K562 (cell line): ENCODE results near the gene GATAD2B. TPM values are rescaled to one million over a fixed set of nuclear protein-coding genes. Genes with fewer than 3 reads are reported as not detected.

Experiments used
- ATAC-seq: fragments of 200-7000 bp; cut with Tn5 transposase; 3 replicates; pipeline ENCODE4 v1.9.1; 2020; ENCODE audit warnings: moderate library complexity
- BruUV-seq: library from RNA; stranded (reverse); fragments of 400-500 nt; replicated peaks from 2 replicates; lab custom pipeline; 2021; lab: Mats Ljungman, UMichigan
- CTCF ChIA-PET: fragments of 300-600 bp; formaldehyde crosslinking; extraction: SDS; loops from one replicate; lab custom pipeline; 2021; ENCODE audit warnings: low intra/inter-chr PET ratio; lab: Yijun Ruan, JAX
- POLR2A ChIA-PET: fragments of 300-600, 350-650 bp; sonication (Branson Sonifier 250); formaldehyde crosslinking; extraction: SDS; loops from one replicate; lab custom pipeline; 2021; ENCODE audit warnings: antibody characterized with exemption, inconsistent platforms; lab: Yijun Ruan, JAX
- DNase-seq, 4 experiments: peaks; one replicate each; pipeline versions ENCODE4 v3.0.0 to v3.0.0-alpha.2; 2011 to 2018; ENCODE audit warnings: low spot score in 3 of 4, mixed read lengths in 3 of 4; ENCODE audit errors: extremely low read depth in 1 of 4
- FAIRE-seq: peaks from 2 replicates; lab custom pipeline; 2011; peaks lifted over from hg19 to GRCh38; lab: Jason Lieb, UNC
- H2AFZ ChIP-seq: 2 replicates; pipeline ENCODE4 v1.6.0; 2011; ENCODE audit warnings: low read depth, low read length, control low read depth, inconsistent platforms
- H3K27ac ChIP-seq: fragments of 200-600 bp; 3 replicates; pipeline ENCODE4 v1.8.0; 2011; ENCODE audit warnings: low read depth, mild to moderate bottlenecking, control low read depth, inconsistent platforms, low read length, moderate library complexity, mixed read lengths; ENCODE audit errors: extremely low read depth
- H3K27me3 ChIP-seq, 2 experiments: fragments of 300-600 bp in 1 of 2; 2 replicates in 1 of 2; 3 replicates in 1 of 2; pipeline versions ENCODE4 v1.6.0 to v1.8.0; 2011; ENCODE audit warnings: inconsistent platforms in 2 of 2, low read length in 2 of 2, mild to moderate bottlenecking in 1 of 2, mixed read lengths in 1 of 2, moderate library complexity in 1 of 2; ENCODE audit not compliant: control insufficient read depth in 2 of 2, insufficient read depth in 2 of 2
- H3K36me3 ChIP-seq: fragments of 300-600 bp; 3 replicates; pipeline ENCODE4 v1.8.0; 2011; ENCODE audit warnings: mild to moderate bottlenecking, low read length, inconsistent platforms; ENCODE audit not compliant: control insufficient read depth, insufficient read depth
- H3K4me1 ChIP-seq, 2 experiments: fragments of 200-600 bp in 1 of 2; replicated peaks in 1 of 2; 2 replicates in 1 of 2; 3 replicates in 1 of 2; pipeline versions ENCODE4 v1.5.1 to v1.8.0; 2011; ENCODE audit warnings: inconsistent platforms in 2 of 2, low read length in 2 of 2, mild to moderate bottlenecking in 1 of 2, mixed read lengths in 1 of 2, moderate library complexity in 1 of 2; ENCODE audit not compliant: control insufficient read depth in 2 of 2, insufficient read depth in 2 of 2
- H3K4me2 ChIP-seq: 2 replicates; pipeline ENCODE4 v1.6.1; 2011; ENCODE audit warnings: low read length, control low read depth, inconsistent platforms, mixed read lengths; ENCODE audit not compliant: insufficient read depth
- H3K4me3 ChIP-seq: fragments of 200-600 bp; sonication (generic), shearing (Covaris generic); 2 replicates; pipeline ENCODE4 v1.5.1; 2016; ENCODE audit warnings: control low read depth, inconsistent platforms
- H3K79me2 ChIP-seq: fragments of 200-600 bp; 3 replicates; pipeline ENCODE4 v1.8.0; 2011; ENCODE audit warnings: low read length, inconsistent platforms; ENCODE audit not compliant: control insufficient read depth, insufficient read depth
- H3K9ac ChIP-seq, 2 experiments: 2 replicates each; pipeline versions ENCODE4 v1.6.0 to v1.6.1; 2011; ENCODE audit warnings: low read depth in 2 of 2, low read length in 2 of 2, control low read depth in 1 of 2, inconsistent platforms in 1 of 2, mild to moderate bottlenecking in 1 of 2, mixed read lengths in 1 of 2; ENCODE audit not compliant: insufficient read depth in 1 of 2
- H3K9me1 ChIP-seq: one replicate; pipeline ENCODE4 v1.6.0; 2011; ENCODE audit warnings: inconsistent platforms, mild to moderate bottlenecking, low read length, moderate library complexity; ENCODE audit not compliant: control insufficient read depth, insufficient read depth
- H3K9me3 ChIP-seq: replicated peaks from 2 replicates; pipeline ENCODE4 v1.5.1; 2011; ENCODE audit warnings: low read depth, low read length, inconsistent platforms; ENCODE audit not compliant: control insufficient read depth, insufficient read depth
- H4K20me1 ChIP-seq: replicated peaks from 2 replicates; pipeline ENCODE4 v1.6.1; 2011; ENCODE audit warnings: low read length, inconsistent platforms, mixed read lengths; ENCODE audit not compliant: control insufficient read depth, insufficient read depth
- NCOA4 ChIP-seq: fragments of 450-650 bp; IDR thresholded peaks from 2 replicates; pipeline ENCODE4 v1.6.1; 2018; ENCODE audit warnings: mild to moderate bottlenecking; ENCODE audit not compliant: partially characterized antibody
- PCBP1 ChIP-seq: fragments of 200-400 bp; formaldehyde crosslinking; IDR thresholded peaks from 2 replicates; pipeline ENCODE4 v1.6.1; 2018; ENCODE audit warnings: mild to moderate bottlenecking, low read depth, low read length; ENCODE audit not compliant: poor library complexity, severe bottlenecking
- POLR2G ChIP-seq: fragments of 200-400 bp; formaldehyde crosslinking; IDR thresholded peaks from 2 replicates; pipeline ENCODE4 v1.6.1; 2017; ENCODE audit warnings: low read depth, mild to moderate bottlenecking, antibody characterized with exemption, low read length, moderate library complexity
- ZC3H4 ChIP-seq: sonication (generic); formaldehyde crosslinking; IDR thresholded peaks from 2 replicates; pipeline ENCODE4 v1.9.0; 2021; ENCODE audit warnings: missing genetic modification reagents, borderline replicate concordance
- WGBS: fragments of 100-300 bp; shearing (Covaris generic); methylation state at CpG from one replicate; pipeline ENCODE4 v1.1.6; 2016; ENCODE audit warnings: low coverage, mixed read lengths; ENCODE audit not compliant: insufficient coverage; ENCODE audit errors: missing lambda C conversion rate; 5-methylcytosine and 5-hydroxymethylcytosine counted together
- in situ Hi-C: fragments of 300-500 bp; cut with MboI; formaldehyde crosslinking; loops from 4 replicates; pipeline ENCODE4 v1.15.0; 2018; ENCODE audit warnings: inconsistent platforms, mixed read lengths
- intact Hi-C: fragments of 100-400 bp; cut with micrococcal nuclease; formaldehyde crosslinking; loops from 2 replicates; pipeline ENCODE4 v1.14.2; 2022
- polyA plus RNA-seq, 8 experiments: library from polyadenylated mRNA; depleted of rRNA in 4 of 8; stranded (reverse) in 5 of 8; unstranded in 3 of 8; fragments of >200 nt; fragmentation: Nextera tagmentation in 2 of 8; fragmentation: Illumina TruSeq in 1 of 8; extraction: Ambion mirVana in 2 of 8; extraction: Trizol in 1 of 8; gene quantifications; 2 replicates each; pipeline versions ENCODE4 v1.2.1 to v1.2.3, GENCODE V29; 2011 to 2014; ENCODE audit warnings: inconsistent platforms in 1 of 8, missing spikeins in 1 of 8
- total RNA-seq, 7 experiments: library from RNA; depleted of rRNA in 6 of 7; stranded (reverse); fragments of >200 nt in 6 of 7; fragmentation: Illumina TruSeq in 2 of 7; extraction: Trizol in 2 of 7; gene quantifications; 2 replicates each; pipeline versions ENCODE4 v1.2.1 to v1.2.3, GENCODE V29; 2011 to 2021; ENCODE audit warnings: low replicate concordance in 1 of 7

Gene GATAD2B
- total and polyA plus RNA-seq, 9 of the 15 experiments (the other 6 are each of a cell fraction or from before 2014, with no cell fraction given), result 1.5 to 40.2 (median 4.9) TPM

GRCh38 chr1:153795934-153796785 lies 126.6 kb downstream of the GATAD2B start:
- POLR2A ChIA-PET, result no interaction called here
- intact Hi-C loops (loop anchor here (5.0 kb wide), 2 partner anchors 126 to 171 kb away; partner anchors contain the start of genes CREB3L4 and GATAD2B), in situ Hi-C loops (loop anchor here (5.0 kb wide), 1 partner anchor 191 kb away; the partner anchor contains the start of gene RAB13)
- 17% methylated on average over 8 of the region's 9 CpGs for WGBS
- peaks cover 7 to 50% of the 10 kb centered on the region in 2 experiments; a peak in 4 of 5 replicates for H3K4me1 ChIP-seq
- BruUV-seq, result no TSS peak
- DNase-seq (no peak), FAIRE-seq (no peak), ATAC-seq (no peak)
- peak overlapping the region in 1 of 2 experiments; percentile 61; a peak in 1 of 4 replicates for H3K9ac ChIP-seq
- no peaks in the 10 kb centered on the region for H4K20me1 ChIP-seq
- no peak overlapping the region for H3K27ac ChIP-seq
- H3K36me3 ChIP-seq, result no peaks in the 10 kb centered on the region
- H3K27me3 ChIP-seq, result no peaks in the 10 kb centered on the region
- H3K4me3 ChIP-seq, result no peak overlapping the region
- 0 out of 2 replicates have a peak, but pooled peaks have one; percentile 17 for TF ChIP-seq ZC3H4 (CRISPR knock-in tag)
- TF ChIP-seq NCOA4, result no peak
- TF ChIP-seq, all 486 proteins: peak for 1
- H3K79me2 ChIP-seq, result no peaks in the 10 kb centered on the region
- no peaks in the 10 kb centered on the region for H3K9me1 ChIP-seq
- H3K9me3 ChIP-seq, result no peaks in the 10 kb centered on the region
- CTCF ChIA-PET, result interaction anchor here (0.6 to 1.0 kb wide), 2 partner anchors 124 to 476 kb away, joined by 3 read pairs; partner anchors contain the start of gene HAX1
- H2AFZ ChIP-seq, result no peak overlapping the region
- H3K4me2 ChIP-seq, result no peak overlapping the region

DNA sequence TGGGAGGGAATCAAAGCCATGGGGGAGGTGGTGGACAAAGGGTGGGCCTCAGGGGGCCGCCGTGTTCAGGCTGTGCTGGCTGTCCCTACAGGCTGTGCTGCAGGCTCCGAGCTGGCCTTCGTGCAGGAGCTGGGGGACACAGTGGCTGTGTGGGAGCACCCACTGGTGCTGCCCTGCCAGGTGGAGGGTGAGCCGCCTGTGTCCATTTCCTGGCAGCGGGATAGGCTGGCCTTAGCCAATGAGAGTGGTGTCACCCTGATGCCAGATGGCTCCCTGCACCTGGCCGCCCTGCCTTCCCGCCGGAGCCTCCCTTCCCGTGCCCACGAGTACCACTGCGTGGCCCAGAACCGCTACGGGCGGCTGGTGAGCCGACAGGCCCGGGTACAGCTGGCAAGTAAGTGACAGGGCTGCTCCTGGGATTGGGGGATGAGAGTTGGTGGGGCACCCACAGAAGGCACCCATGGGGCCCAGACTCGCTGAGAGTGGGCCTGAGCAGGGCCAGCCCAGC lies 127.4 kb downstream of the GATAD2B start:
- no peaks in the 10 kb centered on the region for H3K79me2 ChIP-seq
- CTCF ChIA-PET, result no interaction called here
- H3K27ac ChIP-seq, result no peak overlapping the region
- no peaks in the 10 kb centered on the region for H3K27me3 ChIP-seq
- peaks cover 7 to 50% of the 10 kb centered on the region in 2 experiments for H3K4me1 ChIP-seq
- H3K4me3 ChIP-seq, result no peak overlapping the region
- no peaks in the 10 kb centered on the region for H3K36me3 ChIP-seq
- in situ Hi-C loops, result loop anchor here (5.0 kb wide), 1 partner anchor 192 kb away; the partner anchor contains the start of gene RAB13
- intact Hi-C loops, result loop anchor here (5.0 kb wide), 2 partner anchors 127 to 172 kb away; partner anchors contain the start of genes CREB3L4 and GATAD2B
- no TSS peak for BruUV-seq
- H3K9me1 ChIP-seq, result no peaks in the 10 kb centered on the region
- POLR2A ChIA-PET, result no interaction called here
- ATAC-seq, result no peak
- no peaks in the 10 kb centered on the region for H3K9me3 ChIP-seq
- H2AFZ ChIP-seq, result no peak overlapping the region
- H3K4me2 ChIP-seq, result no peak overlapping the region
- no peak for TF ChIP-seq PCBP1
- TF ChIP-seq POLR2G, result 0 out of 2 replicates have a peak, but pooled peaks have one; percentile 33
- TF ChIP-seq, all 486 proteins: peak for 1
- FAIRE-seq (no peak), DNase-seq (no peak)
- no peaks in the 10 kb centered on the region for H4K20me1 ChIP-seq
- H3K9ac ChIP-seq, result peak overlapping the region in 1 of 2 experiments; percentile 59; a peak in 1 of 4 replicates
- 50% methylated on average over 13 of the region's 18 CpGs for WGBS
